MCF 10A (cell line): ENCODE results near the gene TRAK1. TPM values are rescaled to one million over a fixed set of nuclear protein-coding genes. Genes with fewer than 3 reads are reported as not detected.

Experiments
- BruUV-seq: library from RNA; stranded (reverse); fragments of 400-500 nt; replicated peaks from 2 replicates; lab custom pipeline; 2021; lab: Mats Ljungman, UMichigan
- CTCF ChIA-PET: fragments of 300-600 bp; sonication (Branson Sonifier 250); formaldehyde crosslinking; extraction: SDS; loops from one replicate; lab custom pipeline; 2021; ENCODE audit warnings: antibody characterized with exemption, inconsistent platforms; lab: Yijun Ruan, JAX
- POLR2A ChIA-PET: fragments of 300-600, 350-650 bp; sonication (Branson Sonifier 250); formaldehyde crosslinking; extraction: SDS; loops from one replicate; lab custom pipeline; 2020; ENCODE audit warnings: antibody characterized with exemption, inconsistent platforms; lab: Yijun Ruan, JAX
- DNase-seq: peaks from one replicate; pipeline ENCODE4 v3.0.0-alpha.2; 2018; ENCODE audit not compliant: unreplicated experiment
- H3K27ac Mint-ChIP-seq: one replicate; pipeline ENCODE4 v1.8.0; 2022; ENCODE audit warnings: mild to moderate bottlenecking, low read depth, mixed read lengths; ENCODE audit not compliant: unreplicated experiment
- H3K27me3 Mint-ChIP-seq: one replicate; pipeline ENCODE4 v1.8.0; 2022; ENCODE audit warnings: mixed read lengths; ENCODE audit not compliant: insufficient read depth, unreplicated experiment
- H3K36me3 Mint-ChIP-seq: one replicate; pipeline ENCODE4 v1.8.0; 2022; ENCODE audit warnings: mild to moderate bottlenecking, moderate library complexity, mixed read lengths; ENCODE audit not compliant: insufficient read depth, unreplicated experiment
- H3K4me1 Mint-ChIP-seq: one replicate; pipeline ENCODE4 v1.8.0; 2022; ENCODE audit warnings: mixed read lengths; ENCODE audit not compliant: insufficient read depth, unreplicated experiment
- H3K4me3 Mint-ChIP-seq: one replicate; pipeline ENCODE4 v1.8.0; 2022; ENCODE audit warnings: mild to moderate bottlenecking, moderate library complexity, mixed read lengths; ENCODE audit not compliant: unreplicated experiment
- H3K9me3 Mint-ChIP-seq: one replicate; pipeline ENCODE4 v1.8.0; 2022; ENCODE audit warnings: mixed read lengths; ENCODE audit not compliant: unreplicated experiment
- intact Hi-C: fragments of 100-400 bp; cut with micrococcal nuclease; formaldehyde crosslinking; loops from 2 replicates; pipeline ENCODE4 v1.14.1; 2022
- total RNA-seq: library from RNA; stranded (reverse); gene quantifications from 2 replicates; pipeline ENCODE4 v1.2.3, GENCODE V29; 2022
- TF ChIP-seq, protein P1 (sequence below): fragments of 200-600 bp; IDR thresholded peaks from one replicate; pipeline ENCODE4 v1.8.0; 2022; ENCODE audit warnings: antibody characterized with exemption, mild to moderate bottlenecking; ENCODE audit not compliant: unreplicated experiment

The TRAK1 gene
- total RNA-seq, 1 experiment from 2014 or later: 33.2 TPM

DNA sequence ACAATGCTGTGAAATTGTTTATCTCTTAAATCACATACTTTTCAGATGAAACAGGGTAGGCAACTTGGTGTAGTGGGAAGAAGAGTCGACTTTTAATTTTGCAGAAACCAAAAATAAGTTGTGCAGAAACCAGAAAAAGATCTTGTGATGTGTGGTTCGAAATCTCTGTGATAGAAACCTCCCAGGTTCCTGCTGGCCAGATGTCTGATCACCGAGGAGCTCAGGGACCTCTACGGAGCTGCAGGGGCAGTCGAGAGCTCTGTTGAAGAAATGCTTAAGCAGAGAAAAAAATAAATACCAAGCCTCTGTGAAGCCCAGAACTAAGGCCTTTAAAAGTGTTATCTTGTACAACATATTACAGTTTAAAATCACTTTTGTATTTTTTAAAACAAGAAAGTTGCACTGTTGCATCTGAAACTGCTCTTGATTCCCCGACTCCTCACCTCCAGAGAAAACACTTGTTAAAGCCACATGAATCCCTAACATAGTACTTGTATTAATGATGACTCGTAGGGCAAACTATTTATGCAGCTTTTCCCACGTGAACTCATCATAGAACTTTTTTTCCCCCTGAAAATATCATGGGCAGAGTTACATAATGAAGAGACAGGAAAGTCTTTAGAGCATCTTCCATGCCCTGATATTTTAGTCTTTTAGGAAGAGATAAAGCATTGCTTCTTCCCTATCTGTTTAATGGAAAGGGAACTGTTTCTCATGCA lies 123.6 kb downstream of the TRAK1 start:
- TF ChIP-seq, protein P1, sequence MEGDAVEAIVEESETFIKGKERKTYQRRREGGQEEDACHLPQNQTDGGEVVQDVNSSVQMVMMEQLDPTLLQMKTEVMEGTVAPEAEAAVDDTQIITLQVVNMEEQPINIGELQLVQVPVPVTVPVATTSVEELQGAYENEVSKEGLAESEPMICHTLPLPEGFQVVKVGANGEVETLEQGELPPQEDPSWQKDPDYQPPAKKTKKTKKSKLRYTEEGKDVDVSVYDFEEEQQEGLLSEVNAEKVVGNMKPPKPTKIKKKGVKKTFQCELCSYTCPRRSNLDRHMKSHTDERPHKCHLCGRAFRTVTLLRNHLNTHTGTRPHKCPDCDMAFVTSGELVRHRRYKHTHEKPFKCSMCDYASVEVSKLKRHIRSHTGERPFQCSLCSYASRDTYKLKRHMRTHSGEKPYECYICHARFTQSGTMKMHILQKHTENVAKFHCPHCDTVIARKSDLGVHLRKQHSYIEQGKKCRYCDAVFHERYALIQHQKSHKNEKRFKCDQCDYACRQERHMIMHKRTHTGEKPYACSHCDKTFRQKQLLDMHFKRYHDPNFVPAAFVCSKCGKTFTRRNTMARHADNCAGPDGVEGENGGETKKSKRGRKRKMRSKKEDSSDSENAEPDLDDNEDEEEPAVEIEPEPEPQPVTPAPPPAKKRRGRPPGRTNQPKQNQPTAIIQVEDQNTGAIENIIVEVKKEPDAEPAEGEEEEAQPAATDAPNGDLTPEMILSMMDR: no peak
- H3K36me3 Mint-ChIP-seq: peaks cover 42% of the 10 kb centered on the region
- BruUV-seq: no TSS peak
- no peaks in the 10 kb centered on the region for H3K9me3 Mint-ChIP-seq
- no peak overlapping the region for H3K27ac Mint-ChIP-seq
- ChIA-PET CTCF (interaction anchor here (0.7 to 2.9 kb wide), 5 partner anchors 10 to 97 kb away, joined by 3 to 10 read pairs (median 4); no protein-coding TSS in a partner anchor), POLR2A (no interaction called here)
- no peak overlapping the region for H3K4me3 Mint-ChIP-seq
- H3K4me1 Mint-ChIP-seq: peaks cover 26% of the 10 kb centered on the region
- intact Hi-C loops: no loop called here
- no peak for DNase-seq
- H3K27me3 Mint-ChIP-seq: no peaks in the 10 kb centered on the region

DNA sequence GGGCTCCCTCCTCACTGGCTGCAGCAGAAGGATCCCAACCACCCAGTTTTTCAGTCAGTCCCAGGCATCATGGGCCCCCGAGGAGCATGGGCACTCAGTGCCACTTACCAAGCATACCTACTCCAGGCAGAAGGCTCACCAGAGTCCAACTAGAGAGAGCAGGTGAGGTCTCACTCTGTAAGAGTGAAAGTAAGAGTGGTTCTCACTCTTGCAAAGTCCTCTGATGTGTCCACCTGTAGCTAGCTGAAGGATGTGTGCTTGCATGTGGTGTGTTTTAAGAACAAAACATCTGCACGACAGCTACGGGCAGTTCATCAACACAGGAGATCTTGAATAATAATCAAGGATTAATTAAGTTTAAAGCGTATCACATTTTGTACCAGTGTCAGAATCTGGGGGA lies 125.1 kb downstream of the TRAK1 start:
- H3K27me3 Mint-ChIP-seq: no peaks in the 10 kb centered on the region
- CTCF ChIA-PET: interaction anchor here (1.2 kb wide), 1 partner anchor 13 kb away, joined by 4 read pairs; no protein-coding TSS in a partner anchor
- no peaks in the 10 kb centered on the region for H3K9me3 Mint-ChIP-seq
- POLR2A ChIA-PET: no interaction called here
- H3K4me3 Mint-ChIP-seq: no peak overlapping the region
- H3K4me1 Mint-ChIP-seq: peaks cover 26% of the 10 kb centered on the region
- no peak overlapping the region for H3K27ac Mint-ChIP-seq
- TF ChIP-seq, protein P1: no peak
- peaks cover 41% of the 10 kb centered on the region for H3K36me3 Mint-ChIP-seq
- BruUV-seq: no TSS peak
- no peak for DNase-seq
- intact Hi-C loops: no loop called here

DNA sequence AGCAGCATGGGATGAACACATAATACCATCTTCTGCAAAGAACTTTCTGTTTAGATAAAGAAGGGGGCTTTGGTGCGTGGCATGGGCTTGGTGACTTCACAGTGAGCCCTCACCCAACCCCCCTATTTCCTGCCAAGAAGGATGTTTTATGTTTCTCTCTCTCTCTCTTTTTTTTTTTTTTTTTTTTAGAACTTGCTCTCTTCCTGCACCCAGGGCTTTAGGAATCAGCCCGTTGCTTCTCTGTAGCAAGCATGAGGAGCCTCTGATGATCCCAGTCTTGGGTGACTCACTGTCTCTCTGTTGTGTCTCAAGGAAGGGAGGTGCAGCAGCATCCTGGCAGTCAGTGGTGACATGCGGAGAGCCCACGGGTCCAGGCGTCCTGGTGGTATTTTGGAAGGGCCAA lies 125.8 kb downstream of the TRAK1 start:
- peak; percentile 19 for DNase-seq
- intact Hi-C loops: no loop called here
- Mint-ChIP-seq H3K36me3 (peaks cover 41% of the 10 kb centered on the region), H3K27ac (no peak overlapping the region), H3K27me3 (no peaks in the 10 kb centered on the region), H3K9me3 (no peaks in the 10 kb centered on the region), H3K4me3 (no peak overlapping the region), H3K4me1 (peaks cover 26% of the 10 kb centered on the region)
- TF ChIP-seq, protein P1: no peak
- CTCF ChIA-PET: no interaction called here
- POLR2A ChIA-PET: no interaction called here
- no TSS peak for BruUV-seq

DNA sequence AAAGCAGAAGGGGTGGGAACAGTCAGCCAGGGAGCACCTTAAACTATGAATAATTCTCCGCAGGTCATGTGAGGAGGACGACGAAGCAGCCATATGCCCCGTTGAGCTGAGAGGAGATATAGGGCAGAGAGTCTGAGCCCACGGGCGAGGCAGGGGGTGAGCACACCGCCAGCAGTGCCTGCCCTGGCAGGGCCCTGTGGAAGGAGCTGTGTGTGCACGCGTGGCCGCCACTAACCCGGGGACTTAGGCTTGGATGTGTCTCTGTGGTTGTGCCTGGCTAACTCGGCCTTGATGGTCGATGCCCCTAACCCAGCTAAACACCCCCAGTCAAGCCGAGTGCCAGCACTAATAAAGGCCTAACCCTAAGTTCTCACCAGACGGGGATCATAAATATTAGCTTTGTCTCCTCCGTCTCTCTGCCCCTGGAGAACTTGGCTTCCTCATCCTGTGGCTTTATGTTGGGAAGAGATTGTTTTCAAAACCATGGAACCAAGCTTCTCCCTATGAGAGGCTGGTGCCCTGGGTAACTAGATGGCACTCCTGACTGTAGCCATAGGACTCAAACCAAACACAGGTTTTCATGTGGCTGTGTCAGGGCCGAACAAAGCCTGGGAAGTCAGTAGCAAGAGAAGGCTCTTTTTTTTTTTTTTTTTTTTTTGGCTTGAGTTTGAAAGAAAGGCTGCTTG lies 129.4 kb downstream of the TRAK1 start:
- POLR2A ChIA-PET: interaction anchor here (1.7 kb wide), 1 partner anchor 28 kb away, joined by 3 read pairs; no protein-coding TSS in a partner anchor
- BruUV-seq: no TSS peak
- CTCF ChIA-PET: interaction anchor here (0.6 to 3.1 kb wide), 7 partner anchors 10 to 355 kb away, joined by 3 to 19 read pairs (median 4); no protein-coding TSS in a partner anchor
- Mint-ChIP-seq H3K4me3 (no peak overlapping the region), H3K9me3 (no peaks in the 10 kb centered on the region), H3K36me3 (peaks cover 59% of the 10 kb centered on the region), H3K27me3 (no peaks in the 10 kb centered on the region), H3K4me1 (peaks cover 6% of the 10 kb centered on the region), H3K27ac (no peak overlapping the region)
- intact Hi-C loops: no loop called here
- TF ChIP-seq, protein P1: no peak
- no peak for DNase-seq
